ENCODE measurements around the gene DLG1.

DLG1 gene

GRCh38 chr3:197026481-197026866 lies 271.9 kb downstream of the DLG1 start:
- no peak for DNase-seq

GRCh38 chr3:197025736-197026480 lies 272.5 kb downstream of the DLG1 start:
- DNase-seq, result no peak

- DNase-seq, result no peak
These were observed 273.3 kb downstream of the DLG1 start for GRCh38 chr3:197024881-197025735.

GRCh38 chr3:197023998-197024651 lies 274.3 kb downstream of the DLG1 start:
- no peak for DNase-seq

GRCh38 chr3:197023241-197023997 lies 275.0 kb downstream of the DLG1 start:
- DNase-seq, result no peak

GRCh38 chr3:197022405-197023231 lies 275.8 kb downstream of the DLG1 start:
- no peak for DNase-seq

GRCh38 chr3:197021729-197022404 lies 276.5 kb downstream of the DLG1 start:
- DNase-seq, result no peak

- DNase-seq, result no peak
These were observed 277.2 kb downstream of the DLG1 start for GRCh38 chr3:197021231-197021630.

GRCh38 chr3:197019535-197019934 lies 278.9 kb downstream of the DLG1 start:
- no peak for DNase-seq

- no peak for DNase-seq
These were observed 279.4 kb downstream of the DLG1 start for GRCh38 chr3:197019021-197019420.

- no peak for DNase-seq
These were observed 281.4 kb downstream of the DLG1 start for GRCh38 chr3:197017003-197017402.

- no peak for DNase-seq
These were observed 282.3 kb downstream of the DLG1 start for GRCh38 chr3:197015790-197016736.

- no peak for DNase-seq
These were observed 283.4 kb downstream of the DLG1 start for GRCh38 chr3:197014942-197015575.

- DNase-seq, result no peak
These were observed 284.4 kb downstream of the DLG1 start for GRCh38 chr3:197014024-197014423.

GRCh38 chr3:197012540-197012883 lies 285.9 kb downstream of the DLG1 start:
- no peak for DNase-seq

GRCh38 chr3:197011780-197012539 lies 286.5 kb downstream of the DLG1 start:
- no peak for DNase-seq

GRCh38 chr3:197010556-197011351 lies 287.7 kb downstream of the DLG1 start:
- no peak for DNase-seq

- no peak for DNase-seq
These were observed 288.8 kb downstream of the DLG1 start for GRCh38 chr3:197009532-197010019.
